GM21786 (cell line): ENCODE results near the gene PRXL2B.

Experiments used
- ATAC-seq: cut with Tn5 transposase; IDR thresholded peaks from one replicate; pipeline ENCODE4 v1.9.1; 2021; ENCODE audit not compliant: unreplicated experiment

PRXL2B gene

DNA sequence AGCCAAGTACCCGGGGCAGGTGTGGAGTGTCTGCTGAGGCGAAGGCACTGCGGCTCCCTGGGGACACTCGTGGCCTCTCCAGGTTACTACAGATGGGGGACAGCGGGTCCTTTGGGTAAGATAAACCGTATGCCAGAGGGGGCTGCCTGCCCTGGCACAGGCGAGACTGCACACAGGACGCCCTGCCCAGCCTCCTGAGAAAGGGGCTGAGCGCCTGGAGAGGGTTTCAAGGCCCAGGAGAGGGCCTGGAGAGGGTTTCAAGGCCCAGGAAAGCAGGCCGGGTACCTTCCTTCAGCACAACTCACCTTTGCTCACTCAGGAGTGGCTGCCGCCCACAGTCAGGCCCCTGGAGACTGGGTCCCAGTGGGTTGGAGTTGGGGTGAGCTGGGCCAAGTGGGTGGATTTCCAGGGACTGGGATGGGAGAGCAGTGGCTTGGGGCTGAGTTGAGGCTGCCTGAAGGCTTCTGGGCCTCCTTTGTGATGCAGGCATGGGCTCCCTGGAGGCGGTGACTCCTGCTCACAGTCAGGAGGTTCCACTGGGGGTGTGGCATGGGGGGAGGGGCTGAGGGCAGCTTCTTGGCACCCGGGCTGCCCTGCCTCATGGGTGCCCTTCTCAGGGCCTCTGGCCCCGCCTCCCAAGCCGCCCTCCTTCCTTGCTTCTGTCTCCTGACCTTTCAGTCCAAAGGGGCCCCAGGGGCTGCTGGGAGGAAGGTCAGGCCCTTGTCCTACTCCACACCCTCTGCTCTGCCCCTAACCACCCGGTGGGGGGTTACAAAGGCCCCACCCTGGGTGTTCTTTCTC lies 46.2 kb downstream of the PRXL2B start, which contains the start of gene MMEL1:
MMEL1 (minus strand) TSS at position 456 of the 801 bp plus-strand sequence. CDS start 3,532 bp downstream, outside the sequence.
- ATAC-seq, result no peak

DNA sequence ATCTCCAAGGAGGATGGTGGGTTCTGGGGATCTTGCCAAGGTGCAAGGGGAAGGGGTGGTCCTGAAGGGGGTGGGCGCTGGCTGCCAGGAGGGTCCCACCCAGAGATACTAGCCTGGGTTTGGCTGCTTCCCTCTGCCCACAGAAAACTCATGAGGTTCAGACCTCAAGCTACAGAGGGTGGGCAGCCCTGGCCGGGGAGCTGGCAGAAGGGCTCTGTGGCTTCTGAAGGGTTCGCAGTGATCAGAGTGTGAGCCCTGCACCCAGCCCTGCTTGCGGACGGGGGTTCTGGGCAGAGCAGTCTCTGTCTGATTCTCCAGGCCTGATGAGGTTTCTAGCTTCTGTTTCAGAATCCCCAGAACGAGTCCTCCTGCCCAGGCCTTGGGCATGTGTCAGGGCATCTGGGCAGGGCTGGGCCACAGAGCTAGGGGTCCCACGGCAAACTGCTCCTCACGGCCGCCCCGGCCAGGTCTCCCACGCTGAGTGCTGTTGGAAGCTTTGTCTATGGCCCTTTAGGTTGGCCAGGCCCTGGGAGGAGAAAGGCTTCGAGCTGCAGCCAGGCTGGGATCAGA lies 46.9 kb downstream of the PRXL2B start:
- ATAC-seq, result no peak

DNA sequence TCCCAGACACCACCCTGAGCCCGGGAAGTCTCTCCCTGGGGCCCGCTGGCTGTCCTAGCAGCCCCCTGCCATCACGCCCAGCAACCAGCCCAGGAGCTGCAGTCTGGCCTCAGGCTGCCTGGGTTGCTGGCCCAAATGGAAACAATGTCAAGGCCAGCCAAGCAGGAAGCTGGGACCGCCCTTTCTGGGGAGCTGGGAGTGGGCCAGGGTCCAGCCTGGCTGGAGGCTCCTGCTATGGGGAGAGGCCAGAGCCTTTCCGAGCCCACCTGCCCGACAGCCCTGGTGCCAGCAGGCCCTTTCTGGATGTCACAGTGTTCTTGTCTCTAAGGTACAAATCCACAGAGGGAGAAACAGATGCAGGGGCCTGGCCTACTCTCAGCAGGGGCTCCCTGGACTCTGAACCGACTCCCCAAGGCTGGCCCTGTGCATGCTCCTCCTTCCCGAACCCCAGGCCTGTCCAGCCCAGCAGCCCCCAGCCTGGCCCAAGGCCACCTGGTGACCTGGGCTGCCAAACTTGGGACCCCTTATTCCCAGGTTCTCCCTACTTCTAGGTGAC lies 47.4 kb downstream of the PRXL2B start:
- no peak for ATAC-seq

DNA sequence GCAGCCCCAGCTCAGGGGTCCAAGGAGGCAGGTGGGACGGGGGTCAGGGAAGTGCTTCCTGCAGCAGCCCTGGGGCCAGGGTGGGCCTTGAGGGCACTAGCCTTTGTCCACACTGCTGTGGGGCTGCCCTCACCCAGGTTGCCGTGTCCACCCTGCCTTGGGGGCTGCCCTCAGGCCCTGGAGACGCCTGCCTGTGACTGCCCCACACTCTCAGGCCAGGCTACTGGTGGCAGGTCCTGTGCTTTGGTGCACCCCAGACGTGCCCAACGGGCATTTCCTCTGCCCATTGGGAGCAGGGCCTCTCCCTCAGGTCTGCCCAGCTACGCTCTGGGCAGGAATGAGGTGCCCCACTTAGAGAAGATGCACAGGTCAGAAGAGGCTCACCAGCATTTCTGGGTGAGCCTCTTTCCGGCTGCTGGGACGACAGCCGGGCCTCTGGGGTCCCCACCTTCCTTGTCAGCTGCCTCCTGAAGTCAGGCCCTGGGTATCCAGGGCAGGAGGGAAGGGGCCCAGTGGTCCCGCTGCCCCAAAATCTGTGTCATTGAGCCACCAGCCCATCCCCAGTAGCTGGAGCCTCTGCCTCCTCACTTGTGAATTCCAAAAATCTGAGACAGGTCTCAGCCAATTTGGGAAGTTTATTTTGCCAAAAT lies 48.9 kb downstream of the PRXL2B start:
- ATAC-seq, result no peak

DNA sequence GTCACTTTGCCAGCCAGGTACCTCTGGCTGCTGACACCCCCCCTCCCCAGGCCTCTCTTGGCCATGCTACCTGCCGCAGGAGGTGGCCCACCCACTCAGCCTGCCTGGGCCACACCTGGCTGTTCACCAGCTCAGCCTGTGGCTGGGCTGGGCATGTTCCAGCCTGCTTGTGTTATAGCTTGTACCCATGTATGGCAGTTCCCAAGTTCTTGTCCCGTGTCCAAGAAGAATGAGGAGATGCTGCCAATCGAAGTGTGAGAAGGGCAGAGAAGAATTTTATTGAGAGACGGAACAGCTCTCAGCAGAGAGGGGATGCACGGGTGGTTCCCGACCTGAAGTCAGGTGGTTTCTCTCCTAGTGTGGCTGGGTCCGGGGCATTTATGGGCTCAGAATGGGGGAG lies 50.2 kb downstream of the PRXL2B start:
- ATAC-seq, result no peak

DNA sequence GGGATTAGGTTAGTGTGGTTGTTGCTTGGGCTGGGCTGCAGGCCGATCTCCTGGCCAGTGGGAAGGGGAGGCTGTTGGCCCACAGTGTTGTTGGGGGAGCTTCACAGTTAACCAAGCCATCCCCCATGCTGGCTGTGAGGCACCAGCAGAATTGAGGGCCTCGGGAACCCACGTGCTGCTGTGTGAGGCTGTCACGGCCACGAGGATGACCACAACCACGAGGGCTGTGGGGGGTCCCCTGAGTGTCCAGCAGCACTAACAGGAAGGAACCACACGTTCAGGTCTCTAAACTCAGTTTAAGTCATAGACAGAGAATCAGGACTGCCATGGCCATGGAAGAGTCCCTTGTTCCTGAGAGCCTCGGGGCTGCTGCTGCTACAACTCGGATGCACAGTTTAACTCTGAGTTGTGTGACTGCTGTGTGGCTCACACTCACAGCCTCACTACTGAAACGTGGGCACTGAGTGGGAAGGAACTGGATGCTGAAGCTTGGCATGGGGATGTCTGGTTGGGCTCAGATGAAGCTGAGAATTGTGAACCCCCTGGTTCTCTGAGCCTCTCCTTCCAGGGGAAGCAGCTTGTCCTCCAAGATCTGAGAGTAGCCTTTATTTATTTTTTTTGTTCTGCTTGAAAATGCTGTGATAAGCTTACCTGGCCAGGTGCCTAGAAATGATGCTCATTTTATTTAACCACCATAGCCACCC lies 51.0 kb downstream of the PRXL2B start:
- no peak for ATAC-seq

DNA sequence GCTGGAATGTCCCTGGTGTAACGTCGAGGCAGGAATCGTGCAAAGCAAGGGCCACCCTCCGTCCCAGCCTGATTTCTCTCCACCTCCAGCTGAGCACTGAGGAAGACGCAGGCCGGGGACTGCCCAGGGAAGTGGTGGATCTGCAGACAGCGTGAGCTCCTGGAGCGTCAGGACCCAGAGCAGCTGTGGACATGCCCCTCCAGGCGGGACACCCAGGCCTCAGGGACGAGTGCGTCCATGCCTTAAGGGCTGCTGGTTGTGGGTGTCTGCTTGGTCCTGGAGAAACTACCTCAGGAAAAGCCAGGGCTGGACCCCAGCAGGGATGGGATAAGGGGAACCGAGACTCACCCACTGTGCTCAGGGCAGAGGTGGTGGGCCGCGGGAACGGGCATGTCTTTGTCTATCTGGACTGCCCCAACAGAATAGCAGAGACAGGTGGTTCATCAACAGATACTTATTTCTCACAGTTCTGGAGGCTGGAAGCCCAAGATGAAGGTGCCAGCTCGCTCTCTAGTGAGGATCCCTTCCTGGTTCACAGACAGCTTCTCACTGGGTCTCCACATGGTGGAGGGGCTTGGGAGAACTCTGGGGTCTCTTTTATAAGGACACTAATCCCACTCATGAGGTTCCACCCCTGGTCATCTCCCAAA lies 52.0 kb downstream of the PRXL2B start:
- ATAC-seq, result no peak

DNA sequence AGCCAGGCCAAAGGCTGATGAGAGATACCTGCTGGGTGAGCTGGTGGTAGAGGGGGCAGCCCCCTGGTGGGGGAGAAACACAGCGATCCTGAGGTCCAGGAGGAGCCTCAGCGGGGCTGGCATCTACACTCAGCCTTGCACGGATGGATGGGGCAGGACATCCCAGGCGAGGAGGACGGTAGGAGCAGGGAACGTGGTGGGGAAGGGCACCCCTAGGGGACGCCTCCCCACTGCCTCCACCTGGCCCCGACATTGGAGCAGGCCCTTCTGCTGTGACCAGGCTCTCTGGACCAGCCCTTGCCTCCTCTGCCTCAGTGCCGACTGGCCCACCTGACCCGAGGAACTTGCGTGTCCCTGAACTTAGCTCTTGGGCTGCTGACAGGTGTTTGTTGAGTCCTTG lies 52.6 kb downstream of the PRXL2B start:
- ATAC-seq, result no peak

DNA sequence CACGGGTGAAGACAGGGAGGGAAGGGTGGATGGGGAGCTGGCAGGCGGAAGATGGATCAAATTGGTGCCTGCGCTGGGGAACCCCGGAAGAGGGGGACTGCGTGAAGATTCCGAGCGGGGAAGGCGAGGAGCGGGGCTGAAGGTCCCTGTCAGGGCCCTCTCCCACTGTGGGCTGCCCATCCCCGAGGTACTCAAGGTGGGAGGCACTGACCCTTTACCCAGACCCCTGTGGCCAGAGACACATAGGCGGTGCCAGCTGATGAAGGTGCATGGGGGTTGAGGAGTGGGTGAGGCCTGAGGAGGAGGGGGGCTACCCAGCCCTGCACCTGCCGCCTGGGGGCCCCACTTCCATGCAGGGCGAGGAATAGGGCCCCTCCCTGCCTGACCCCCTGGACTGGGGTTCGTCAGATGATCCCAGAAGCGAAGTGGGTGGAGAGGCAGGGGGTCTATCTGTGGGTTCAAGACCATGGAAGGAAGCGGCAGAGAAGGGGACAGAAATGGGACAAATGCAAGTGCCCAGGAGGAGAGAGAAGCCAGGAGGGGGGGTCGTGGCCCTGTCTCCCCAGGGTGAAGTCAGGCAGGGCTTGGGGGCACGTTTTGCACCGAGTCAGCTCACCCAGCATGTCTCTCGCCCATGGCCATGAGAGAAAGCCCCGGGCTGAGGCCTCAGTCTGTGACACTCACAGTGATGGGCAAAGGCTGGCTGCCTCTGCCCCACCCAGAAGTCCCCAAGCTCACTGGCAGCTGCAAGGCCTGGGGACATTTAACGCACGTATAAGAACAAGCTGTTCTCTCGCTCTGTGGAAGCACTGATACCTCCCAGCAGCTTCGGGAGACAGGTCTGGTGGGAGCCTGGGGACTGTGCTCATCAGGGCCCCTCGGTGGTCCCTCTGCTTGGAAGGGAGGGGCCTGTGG lies 53.3 kb downstream of the PRXL2B start:
- no peak for ATAC-seq

DNA sequence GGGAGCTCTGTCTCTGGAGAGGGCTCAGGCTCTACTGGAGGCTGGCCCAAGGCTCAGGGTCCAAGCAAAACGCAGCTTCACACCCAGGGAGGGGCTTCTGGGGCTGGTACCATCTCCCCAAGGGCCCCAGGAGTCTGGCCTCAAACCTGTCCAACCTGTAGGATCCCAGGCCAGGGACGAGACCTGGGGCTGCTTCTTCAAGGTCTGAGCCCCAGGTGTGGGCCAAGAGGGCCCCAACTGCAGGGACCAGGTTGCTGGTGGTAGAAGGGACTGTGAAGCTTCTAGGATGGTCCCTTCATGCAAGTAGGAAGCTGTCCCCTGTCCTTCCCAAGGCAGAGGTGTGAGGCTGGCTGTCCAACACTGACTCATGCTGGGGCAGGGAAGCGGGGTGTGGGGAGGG lies 54.0 kb downstream of the PRXL2B start:
- no peak for ATAC-seq
